NCI-H2227 treated with DMSO at 0.1 percent for 48 hours (cell line): ENCODE data around the gene CBR4.

Experiments
- DNase-seq: peaks from one replicate; lab custom pipeline; 2025; lab: John Stamatoyannopoulos, UW

The CBR4 gene

DNA sequence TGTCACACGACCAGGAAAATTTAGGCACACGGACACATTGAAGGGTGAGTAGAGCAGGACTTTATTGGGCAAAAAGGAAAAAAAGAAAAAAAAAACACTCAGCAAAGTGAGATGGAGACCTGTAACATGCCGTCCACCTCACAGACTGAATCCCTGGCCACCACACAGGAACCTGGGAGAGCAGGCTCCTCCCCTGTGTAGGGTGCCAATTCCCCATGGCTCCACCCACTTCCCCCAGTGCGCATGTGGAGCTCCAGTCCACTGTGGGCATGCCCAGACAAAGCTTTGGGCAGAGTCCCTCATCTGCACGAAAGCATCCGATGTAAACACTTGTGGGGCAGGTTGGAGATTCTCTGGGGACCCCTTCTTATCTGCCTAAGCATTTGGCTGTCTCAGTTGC lies 23.6 kb upstream of the CBR4 start:
- DNase-seq: no peak

DNA sequence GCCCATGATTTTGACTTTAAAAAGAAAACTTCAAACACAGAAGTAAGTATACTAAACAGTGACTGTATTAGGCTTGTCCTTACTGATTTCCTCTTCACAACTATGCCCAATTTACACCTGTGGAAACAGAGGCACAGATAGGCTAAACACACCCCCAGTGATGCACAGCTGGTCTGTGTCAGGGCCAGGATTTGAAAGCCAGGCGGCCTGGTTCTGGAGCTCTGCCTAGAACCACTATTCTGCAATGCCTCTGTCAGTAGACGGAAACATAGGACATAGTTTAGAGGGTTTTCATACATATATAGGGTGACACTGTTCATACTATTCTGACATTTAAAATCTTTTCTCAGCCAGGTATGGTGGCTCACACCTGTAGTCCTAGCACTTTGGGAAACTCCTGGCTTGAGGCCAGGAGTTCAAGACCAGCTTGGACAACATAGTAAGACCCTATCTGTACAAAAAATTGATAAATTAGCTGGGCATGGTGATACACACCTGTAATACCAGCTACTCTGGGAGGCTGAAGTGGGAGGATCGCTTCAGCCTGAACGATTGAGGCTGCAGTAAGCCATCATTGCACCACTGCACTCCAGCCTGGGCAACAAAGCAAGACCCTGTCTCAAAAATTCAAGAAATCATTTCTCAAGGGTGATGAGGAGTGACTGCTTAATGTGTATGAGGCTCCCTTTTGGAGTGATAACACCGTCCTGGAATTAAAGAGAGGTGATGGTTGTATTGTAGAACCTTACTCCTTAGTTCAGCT lies 23.0 kb upstream of the CBR4 start:
- DNase-seq: no peak

DNA sequence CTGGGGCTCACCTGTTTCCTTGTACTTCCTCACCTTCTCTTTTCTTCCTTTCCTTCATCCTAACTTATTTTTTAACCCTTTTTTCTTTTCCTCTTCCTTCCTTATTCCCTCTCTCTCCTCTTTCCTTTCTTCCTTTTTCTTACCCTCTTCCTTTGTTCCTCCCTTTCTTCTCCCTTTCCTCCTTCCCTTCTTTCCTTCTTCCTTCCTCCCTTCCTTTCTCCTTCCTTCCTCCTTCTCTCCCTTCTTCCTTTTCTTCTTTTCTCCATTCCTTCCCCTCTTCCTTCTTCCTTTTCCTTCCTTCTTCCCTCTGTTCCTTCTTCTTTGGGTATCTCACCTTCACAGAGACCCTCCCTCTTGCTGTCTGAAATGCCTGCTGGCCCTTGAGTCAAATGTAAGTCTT lies 22.1 kb upstream of the CBR4 start:
- no peak for DNase-seq

DNA sequence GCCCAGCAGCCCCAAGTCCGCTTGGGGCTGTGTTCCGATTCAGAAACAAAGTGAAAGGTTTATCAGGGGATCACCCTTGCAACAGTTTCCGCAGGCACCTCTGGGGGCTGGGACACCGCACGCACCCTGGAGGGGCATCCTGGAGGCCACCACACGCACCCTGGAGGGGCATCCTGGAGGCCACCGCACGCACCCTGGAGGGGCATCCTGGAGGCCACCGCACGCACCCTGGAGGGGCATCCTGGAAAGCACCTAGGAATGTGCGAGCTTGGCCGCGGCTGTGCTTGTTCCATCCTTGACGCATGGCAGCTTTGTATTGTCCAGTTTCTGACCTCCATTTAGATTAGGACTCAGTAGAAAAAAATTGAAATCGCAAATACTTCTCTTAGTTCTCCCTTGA lies 21.3 kb upstream of the CBR4 start:
- DNase-seq: no peak

DNA sequence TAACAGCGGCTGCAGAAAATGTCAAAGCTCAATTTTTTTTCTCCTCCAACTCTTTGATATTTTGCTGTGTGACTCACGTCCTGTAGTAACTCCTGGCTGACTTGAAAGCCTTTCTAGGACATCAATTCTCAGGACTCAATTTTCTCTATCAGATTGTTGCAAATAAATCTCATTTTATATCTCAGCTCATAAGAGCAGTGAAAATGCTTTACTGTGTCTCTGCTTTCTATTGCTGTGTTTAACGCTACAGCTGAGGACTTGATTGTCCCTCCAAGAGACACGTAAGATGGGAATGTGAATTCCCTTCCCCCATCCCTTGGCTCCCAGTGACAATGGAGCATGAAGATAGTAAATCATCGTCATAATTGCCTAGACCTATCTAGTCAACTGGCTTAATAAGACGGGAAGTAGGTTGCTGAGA lies 20.5 kb upstream of the CBR4 start:
- peak; percentile 51 for DNase-seq

DNA sequence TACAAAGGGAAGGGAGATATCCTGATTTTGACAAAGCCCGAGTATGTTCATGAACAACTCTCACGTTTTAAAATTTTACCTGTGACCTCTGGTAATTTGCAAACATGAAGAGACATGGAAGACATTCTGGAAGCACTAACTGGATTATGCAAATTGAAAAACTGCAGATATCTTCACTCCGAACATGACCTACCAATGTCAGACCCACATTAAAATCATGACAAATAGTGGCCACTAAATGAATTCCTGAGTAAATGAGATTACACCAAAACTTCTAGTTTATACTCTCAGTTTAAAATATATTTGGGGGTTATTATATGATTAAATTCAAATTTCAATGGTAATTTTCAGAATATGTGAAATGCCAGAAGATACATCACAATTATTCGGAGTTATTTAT lies 19.9 kb upstream of the CBR4 start:
- DNase-seq: no peak

DNA sequence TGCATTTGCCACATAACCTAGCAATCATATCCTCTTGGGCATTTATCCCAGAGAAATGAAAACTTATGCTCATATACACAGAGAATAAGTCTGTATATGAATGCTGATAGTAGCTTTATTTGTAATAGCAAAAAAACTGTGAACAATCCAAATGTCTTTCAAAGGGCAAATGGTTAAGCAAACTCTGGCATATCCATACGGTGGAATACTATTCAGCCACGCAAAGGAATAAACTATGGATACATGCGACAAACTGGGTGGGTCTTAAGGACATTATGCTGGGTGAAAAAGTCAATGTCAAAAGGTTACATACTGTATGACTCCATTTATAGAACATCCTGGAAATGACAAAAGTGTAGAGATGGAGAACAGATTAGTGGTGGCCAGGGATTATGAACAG lies 17.6 kb upstream of the CBR4 start:
- DNase-seq: no peak

DNA sequence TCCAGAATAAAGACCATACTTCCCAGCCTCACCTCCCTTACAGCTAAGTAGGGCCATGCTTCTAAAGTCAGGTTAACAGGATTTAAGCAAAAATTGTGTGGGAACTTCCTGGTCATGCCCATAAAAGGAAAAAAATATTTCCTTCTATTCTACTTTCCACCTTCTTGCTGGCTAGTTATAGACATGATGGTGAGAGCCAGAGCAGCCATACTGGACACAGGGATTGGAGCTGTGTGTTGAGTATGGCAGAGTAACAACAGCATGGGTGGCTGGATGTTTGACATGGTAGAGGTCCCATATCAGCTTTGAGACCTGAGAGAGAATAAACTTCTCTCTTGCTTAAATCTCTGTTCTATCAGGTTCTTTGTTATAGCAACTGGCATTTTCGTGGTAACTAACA lies 15.1 kb upstream of the CBR4 start:
- no peak for DNase-seq

DNA sequence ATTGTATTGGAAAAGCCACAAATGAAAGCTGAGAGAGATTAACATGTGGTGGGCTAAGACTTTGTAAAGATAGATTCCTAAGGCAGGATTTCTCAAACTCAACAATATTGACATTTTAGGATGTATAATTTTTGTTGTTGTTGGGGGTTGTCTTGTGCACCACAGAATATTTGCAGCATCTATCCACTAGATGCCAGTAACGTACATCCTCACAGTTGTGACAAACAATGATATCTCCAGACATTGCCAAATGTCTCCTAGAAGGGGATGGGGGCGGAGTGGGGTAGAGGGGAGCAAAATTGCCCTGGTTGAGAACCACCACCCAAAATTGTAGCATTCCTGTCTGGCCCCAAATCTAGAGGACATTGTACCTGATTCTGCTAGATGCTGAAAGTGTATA lies 14.7 kb upstream of the CBR4 start:
- no peak for DNase-seq

DNA sequence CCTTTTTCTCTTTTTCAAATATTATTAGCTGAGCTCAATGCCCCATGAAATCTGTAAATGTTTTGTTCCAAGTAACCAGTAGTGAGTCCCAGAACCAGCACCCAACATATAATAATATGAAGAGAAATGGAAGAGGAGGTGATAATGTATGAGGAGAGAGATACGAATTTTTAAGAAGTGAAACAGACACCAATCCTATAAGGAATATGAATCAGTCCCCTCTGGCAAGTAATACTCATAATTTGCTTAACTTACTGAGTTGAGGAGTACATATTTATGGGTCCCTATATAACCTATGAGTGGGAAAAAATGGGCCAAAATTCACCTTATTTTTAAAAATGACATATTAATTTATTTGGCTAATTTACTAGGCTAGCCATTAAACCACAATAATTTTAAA lies 8.4 kb upstream of the CBR4 start:
- no peak for DNase-seq

DNA sequence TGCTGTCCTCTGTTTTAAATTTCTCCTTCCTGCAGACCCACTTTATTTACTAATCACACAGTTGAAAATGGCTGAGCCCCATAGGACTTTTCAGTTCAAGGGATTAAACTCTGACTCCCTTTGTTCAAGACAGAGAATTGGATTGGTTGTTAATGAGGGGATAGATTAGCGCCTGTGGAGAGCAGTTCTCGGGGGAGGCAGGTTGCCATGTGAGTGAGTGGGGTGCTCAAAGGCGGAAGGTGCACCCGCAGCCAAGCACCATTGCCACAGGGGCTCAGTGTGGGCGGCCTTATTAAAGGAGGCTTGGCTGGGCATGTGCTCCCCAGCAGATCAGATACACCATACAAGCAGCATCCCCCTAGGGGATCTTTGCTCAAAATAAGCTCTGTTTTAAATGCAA lies 7.9 kb upstream of the CBR4 start:
- no peak for DNase-seq

DNA sequence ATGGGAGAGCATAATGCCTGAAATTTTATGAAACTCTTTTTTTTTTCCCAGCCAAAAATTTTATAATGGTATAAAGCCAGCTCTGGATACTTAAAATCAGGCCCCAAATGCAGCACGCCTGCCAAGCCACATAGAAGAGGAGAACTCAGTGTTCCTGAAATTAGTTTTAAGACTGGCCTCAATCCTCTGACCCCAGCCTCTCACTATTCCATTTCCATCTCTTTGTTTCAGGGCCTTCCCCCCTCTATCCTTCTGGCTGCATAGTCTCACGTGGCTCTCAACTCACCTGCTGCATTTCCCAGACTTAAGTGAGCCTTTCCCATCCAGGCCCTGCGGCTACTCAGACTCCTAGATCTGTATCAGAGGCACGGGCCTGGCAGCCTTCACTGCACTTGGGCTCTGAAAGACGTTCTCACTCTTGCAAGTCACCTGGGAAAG lies 5.2 kb upstream of the CBR4 start:
- DNase-seq: no peak

DNA sequence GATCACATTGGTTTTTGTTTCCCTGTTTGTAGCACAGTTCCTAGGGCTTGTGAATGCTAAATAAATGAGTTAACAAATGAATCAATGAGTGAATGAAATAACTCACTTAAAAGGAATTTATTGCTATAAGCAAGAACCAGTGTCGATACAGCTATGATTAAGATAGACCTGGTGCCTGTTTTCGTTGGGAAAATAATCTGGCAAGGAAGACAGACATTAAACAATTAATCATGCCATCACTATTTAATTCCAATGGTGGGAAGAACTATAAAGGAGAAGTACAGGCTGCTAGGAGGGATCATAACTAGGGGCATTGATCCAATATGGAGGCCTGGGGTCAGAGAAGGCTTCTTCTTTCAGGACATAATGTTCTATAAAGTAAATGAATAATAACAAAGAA lies 4.5 kb upstream of the CBR4 start:
- DNase-seq: no peak

DNA sequence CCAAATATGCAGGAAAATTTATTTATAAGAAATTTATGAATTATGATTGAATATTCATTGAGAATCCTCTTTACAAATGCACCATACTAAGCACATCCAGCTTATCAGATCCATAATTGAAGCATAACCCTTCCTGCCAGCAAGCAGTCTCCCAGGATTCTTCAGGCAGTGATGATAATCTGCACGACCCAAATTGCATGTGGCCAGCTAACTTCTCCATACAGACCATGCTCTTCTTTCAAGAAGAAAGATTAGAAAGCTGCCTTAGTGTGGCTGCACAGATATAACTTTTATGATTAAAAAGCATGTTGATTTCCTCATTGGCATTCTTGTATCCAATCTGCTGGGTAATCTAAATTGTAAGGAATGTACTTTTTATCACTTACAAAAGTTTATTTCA lies 3.3 kb upstream of the CBR4 start:
- DNase-seq: no peak

DNA sequence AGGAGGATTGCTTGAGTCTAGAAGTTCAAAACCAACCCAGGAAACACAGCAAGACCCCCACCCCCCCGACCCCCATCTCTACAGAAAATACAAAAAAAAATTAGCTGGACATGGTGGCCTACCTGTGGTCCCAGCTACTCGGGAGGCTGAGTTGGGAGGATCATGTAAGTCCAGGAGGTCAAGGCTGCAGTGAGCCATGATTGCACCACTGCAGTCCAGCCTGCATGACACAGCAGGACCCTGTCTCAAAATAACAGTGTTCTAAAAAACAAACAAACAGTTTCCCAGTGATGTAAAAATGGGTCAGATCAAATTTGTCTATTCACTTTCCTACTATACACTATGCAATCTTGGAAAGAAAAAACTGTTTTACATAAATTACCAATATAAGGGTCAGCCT lies 2.0 kb upstream of the CBR4 start:
- DNase-seq: no peak

DNA sequence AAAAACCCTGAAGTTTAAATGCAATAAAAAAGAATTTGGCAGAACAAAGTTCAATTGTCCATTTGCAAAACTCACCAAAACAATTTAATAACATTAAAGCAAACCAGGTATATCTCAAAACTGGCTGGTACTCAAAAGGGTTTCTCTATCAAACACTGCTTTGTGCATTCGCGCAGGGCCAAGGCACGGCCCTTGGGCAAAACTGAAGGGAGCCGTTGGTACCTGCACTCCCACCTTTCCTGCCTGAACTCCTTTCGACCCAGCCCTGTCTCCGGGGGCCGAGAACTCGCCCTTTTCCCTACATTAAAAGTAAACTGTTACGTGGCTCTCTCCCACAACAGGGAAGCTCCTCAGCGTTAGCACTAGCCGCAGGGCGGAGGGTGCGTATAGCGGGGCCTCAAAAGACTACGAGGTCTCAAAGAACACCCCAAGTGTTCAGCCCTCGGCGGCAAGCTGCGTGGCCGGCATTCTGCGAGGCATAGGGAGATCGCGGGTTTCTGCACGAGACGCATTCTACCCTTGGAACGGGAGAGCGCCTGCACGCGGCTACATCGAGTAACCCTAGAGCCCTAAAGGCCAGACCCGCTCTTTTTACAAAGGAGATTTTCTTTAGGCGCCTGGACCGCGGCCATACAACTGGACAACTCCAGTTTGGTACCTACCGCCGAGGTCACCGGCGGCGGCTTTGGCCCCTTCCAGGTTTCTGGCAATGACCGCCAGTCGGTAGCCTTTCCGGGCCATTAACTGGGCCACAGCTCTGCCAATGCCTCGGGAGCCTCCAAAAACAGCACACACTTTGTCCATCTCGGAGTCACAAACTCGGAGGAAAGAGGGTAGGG lies 550 bp downstream of the CBR4 start:
- DNase-seq: peak; percentile 66

DNA sequence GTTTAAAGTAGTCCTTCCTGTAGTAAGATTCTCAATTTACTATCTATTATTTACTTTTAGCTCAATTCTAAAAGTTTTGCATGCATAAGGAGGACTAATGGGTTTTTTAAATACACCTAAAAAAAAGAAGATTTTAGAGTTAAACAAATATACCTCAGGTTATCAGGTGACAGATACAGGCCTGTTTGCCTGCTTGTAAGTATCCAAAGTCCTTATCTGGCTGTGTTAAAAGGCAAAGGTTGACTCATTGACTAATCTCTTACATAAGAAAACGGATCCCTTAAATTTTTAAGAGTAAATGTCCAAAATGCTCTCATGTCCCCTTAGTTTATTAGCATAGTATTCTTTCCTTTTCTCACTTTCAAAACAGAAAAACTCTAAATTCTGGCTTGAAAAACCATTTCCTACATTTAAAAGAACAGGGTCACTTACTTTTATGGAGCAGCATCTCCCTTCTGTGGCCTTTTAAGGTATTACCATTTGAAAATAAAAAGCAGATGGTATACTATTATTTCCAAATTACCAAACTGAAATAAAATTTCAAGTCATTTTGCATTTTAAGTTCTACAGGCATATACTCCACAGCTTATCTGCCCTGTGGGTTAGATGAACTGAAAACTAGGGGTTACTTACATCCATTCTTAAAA lies 4.5 kb downstream of the CBR4 start:
- DNase-seq: no peak

DNA sequence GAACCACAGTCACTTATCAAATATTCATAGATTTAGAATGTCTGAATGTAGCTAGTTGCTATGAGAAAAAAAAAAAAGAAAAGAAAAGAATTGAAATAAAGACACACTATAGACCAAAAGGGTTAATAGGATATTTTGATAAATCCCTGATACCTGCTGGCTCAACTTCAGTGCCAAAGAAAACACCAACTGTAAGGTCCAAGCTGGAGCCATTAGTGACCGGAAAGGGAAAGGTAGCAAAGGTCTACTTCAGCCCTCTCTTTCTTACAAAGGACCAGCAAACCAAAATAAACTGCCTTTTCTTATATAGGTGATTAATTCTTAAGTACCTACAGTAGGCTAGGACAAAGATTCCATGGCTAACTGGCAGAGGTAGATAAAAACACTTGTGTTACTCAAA lies 9.7 kb downstream of the CBR4 start:
- DNase-seq: no peak

DNA sequence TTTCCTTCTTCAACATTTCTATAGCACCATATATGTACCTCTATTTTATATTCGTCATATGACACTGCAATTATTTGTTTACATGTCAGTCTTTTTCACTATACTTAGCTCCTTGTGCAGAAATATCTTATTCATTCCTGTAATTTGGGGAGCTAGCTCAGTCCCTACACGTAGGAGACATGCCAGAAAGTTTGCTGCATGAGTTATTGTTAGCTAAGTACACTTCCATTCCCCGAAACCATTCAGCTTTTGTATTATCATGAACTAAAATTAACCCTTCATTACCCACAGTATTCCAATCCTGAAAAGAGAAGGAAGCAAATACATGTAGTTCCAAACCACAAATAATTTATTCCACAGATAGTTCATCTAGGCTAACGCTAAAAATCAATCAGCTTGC lies 10.2 kb downstream of the CBR4 start:
- DNase-seq: no peak

DNA sequence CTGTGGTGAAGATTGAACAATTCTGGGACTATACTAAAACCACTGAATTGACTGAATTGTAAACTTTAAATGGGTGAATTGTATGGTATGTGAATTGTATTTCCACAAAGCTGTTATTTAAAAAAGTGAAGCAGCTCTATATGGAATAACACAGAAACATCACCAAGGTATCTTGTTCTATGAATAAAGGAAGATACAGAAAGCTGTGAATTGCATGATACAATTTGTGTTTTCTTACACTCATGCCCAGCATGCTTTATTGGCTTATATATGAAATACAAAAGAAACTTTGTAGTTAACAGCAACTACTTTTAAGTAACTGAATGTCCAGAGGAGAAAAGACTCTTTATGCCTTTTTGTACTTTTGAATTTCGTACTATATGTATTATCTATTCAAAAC lies 11.5 kb downstream of the CBR4 start:
- DNase-seq: no peak

DNA sequence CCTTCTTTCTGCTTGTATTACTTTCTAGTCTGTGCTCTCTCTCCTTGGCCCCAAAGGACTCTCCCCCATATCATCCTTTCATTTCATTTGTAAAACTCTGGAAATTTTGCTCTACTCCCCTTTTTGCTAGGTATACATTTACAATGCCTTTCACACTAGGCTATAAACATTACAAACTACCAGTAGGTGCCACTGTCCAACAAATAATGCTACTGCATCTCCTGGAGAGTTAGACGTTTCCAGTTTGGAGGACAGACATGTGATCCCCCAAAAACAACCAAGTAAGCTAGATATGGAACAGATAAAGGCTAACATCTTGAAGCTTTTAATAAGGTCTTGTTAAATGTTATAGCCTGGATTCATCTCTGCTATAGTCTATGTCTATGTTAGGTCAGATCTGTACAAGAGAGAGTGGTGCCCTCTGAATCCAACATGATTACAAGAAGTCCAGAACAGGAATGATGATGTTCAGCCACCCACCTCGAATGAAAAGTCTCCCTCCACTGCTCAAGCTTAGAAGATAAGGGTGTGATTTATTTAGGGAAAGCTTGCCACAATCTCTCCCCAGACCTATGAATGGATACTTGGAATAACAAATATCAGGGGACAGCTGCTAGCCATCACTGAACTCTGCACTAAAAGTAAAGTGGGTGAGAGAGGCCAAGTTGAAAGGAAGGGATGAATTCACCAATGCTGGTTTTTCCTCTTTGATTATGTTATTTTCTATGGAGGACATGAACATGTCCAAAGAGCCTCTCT lies 14.3 kb downstream of the CBR4 start:
- no peak for DNase-seq

DNA sequence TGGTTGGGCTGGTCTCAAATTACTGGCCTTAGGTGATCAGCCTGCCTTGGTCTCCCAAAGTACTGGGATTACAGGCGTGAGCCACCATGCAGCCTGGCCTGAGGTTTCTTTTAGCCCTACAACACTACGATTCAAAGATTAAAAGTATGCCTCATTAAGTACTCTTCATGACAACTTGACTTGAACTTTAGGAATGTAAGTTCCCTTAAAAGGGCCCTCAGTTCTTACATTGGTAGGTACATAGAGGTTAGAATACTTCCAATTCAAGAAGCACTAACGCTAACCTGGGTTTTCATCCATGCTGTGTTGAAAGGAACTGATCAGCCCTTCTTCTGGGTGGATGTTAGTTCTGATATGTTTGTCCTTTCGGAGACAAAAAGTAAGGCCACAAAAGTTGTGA lies 15.1 kb downstream of the CBR4 start:
- DNase-seq: no peak
